ENCODE results near the gene CCDC18.

CCDC18 gene

DNA sequence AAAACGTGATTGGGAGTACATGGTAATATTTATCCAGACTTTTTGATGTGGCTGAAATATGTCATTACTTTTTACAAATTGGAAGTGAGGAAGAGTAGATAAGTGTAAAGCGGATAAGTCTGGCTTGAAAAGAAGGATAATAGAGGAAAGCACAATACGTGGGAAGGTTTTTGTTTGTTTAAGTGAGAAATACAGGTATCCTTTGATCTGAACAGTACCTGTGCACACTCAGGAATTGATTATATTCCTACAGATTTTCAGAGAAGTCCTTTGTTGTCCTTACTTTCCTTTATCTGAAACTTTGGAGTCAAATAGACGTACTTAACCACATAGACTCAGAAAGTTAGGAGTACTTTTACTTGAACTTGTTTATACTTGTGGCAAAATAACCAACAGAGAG is 20.2 kb downstream of the CCDC18 start:
- no peak for TF ChIP-seq CSDC2 (CRISPR knock-in tag; IDR thresholded peaks at IDR 0.05)
- TF ChIP-seq ZNF8 (CRISPR knock-in tag; IDR thresholded peaks at IDR 0.05): no peak
- TF ChIP-seq, protein P1, sequence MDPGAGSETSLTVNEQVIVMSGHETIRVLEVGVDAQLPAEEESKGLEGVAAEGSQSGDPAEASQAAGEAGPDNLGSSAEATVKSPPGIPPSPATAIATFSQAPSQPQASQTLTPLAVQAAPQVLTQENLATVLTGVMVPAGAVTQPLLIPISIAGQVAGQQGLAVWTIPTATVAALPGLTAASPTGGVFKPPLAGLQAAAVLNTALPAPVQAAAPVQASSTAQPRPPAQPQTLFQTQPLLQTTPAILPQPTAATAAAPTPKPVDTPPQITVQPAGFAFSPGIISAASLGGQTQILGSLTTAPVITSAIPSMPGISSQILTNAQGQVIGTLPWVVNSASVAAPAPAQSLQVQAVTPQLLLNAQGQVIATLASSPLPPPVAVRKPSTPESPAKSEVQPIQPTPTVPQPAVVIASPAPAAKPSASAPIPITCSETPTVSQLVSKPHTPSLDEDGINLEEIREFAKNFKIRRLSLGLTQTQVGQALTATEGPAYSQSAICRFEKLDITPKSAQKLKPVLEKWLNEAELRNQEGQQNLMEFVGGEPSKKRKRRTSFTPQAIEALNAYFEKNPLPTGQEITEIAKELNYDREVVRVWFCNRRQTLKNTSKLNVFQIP (CRISPR knock-in tag; IDR thresholded peaks at IDR 0.05; ENCODE audit: borderline replicate concordance, low read depth): no peak
- TF ChIP-seq, protein P2, sequence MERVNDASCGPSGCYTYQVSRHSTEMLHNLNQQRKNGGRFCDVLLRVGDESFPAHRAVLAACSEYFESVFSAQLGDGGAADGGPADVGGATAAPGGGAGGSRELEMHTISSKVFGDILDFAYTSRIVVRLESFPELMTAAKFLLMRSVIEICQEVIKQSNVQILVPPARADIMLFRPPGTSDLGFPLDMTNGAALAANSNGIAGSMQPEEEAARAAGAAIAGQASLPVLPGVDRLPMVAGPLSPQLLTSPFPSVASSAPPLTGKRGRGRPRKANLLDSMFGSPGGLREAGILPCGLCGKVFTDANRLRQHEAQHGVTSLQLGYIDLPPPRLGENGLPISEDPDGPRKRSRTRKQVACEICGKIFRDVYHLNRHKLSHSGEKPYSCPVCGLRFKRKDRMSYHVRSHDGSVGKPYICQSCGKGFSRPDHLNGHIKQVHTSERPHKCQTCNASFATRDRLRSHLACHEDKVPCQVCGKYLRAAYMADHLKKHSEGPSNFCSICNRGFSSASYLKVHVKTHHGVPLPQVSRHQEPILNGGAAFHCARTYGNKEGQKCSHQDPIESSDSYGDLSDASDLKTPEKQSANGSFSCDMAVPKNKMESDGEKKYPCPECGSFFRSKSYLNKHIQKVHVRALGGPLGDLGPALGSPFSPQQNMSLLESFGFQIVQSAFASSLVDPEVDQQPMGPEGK (CRISPR knock-in tag; IDR thresholded peaks at IDR 0.05; ENCODE audit: borderline replicate concordance): no peak
- no peak for TF ChIP-seq OSR1 (CRISPR knock-in tag; IDR thresholded peaks at IDR 0.05)
- TF ChIP-seq GLIS3 (CRISPR knock-in tag; IDR thresholded peaks at IDR 0.05): no peak
- no peak for TF ChIP-seq TCF4 (CRISPR knock-in tag; IDR thresholded peaks at IDR 0.05; ENCODE audit: borderline replicate concordance)
- TF ChIP-seq BACH2 (CRISPR knock-in tag; IDR thresholded peaks at IDR 0.05; ENCODE audit: borderline replicate concordance): no peak
- TF ChIP-seq ZFP3 (CRISPR knock-in tag; IDR thresholded peaks at IDR 0.05): no peak
- TF ChIP-seq, protein P3, sequence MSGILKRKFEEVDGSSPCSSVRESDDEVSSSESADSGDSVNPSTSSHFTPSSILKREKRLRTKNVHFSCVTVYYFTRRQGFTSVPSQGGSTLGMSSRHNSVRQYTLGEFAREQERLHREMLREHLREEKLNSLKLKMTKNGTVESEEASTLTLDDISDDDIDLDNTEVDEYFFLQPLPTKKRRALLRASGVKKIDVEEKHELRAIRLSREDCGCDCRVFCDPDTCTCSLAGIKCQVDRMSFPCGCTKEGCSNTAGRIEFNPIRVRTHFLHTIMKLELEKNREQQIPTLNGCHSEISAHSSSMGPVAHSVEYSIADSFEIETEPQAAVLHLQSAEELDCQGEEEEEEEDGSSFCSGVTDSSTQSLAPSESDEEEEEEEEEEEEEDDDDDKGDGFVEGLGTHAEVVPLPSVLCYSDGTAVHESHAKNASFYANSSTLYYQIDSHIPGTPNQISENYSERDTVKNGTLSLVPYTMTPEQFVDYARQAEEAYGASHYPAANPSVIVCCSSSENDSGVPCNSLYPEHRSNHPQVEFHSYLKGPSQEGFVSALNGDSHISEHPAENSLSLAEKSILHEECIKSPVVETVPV (CRISPR knock-in tag; IDR thresholded peaks at IDR 0.05): no peak
- ATAC-seq: no peak

DNA sequence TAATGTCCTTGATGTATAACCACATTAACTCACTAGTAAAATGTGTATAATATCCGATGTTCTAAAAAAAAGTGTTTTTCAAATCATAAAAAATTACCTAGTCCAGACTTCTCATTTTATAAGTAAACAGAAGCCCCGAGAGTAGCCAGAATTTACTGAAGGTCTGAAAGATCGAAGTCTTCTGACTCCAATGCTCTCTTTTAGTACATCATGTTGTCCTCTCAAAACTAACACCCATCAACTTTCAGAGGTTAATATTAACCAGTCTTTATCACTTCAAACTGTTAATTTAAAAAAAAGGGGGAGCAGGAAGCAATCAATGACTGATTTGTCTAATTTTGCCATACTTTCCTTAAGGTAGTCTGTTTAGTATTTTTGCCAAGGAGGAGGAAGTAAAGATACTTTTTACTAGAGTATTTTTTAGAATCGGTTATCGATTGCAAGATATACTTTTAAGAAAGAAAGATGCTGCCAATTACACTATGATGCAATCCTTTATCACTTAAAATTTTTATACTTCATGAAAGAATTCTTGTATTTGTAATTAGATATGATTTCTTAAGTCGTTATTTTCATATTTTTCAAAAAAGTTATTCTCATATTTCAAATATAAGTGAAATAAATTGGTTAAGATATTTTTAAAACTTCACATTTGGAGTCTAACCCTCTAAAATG is 25.5 kb downstream of the CCDC18 start:
- no peak for ATAC-seq
- TF ChIP-seq TOX (CRISPR knock-in tag; IDR thresholded peaks at IDR 0.05; ENCODE audit: borderline replicate concordance): no peak
- TF ChIP-seq, protein P4, sequence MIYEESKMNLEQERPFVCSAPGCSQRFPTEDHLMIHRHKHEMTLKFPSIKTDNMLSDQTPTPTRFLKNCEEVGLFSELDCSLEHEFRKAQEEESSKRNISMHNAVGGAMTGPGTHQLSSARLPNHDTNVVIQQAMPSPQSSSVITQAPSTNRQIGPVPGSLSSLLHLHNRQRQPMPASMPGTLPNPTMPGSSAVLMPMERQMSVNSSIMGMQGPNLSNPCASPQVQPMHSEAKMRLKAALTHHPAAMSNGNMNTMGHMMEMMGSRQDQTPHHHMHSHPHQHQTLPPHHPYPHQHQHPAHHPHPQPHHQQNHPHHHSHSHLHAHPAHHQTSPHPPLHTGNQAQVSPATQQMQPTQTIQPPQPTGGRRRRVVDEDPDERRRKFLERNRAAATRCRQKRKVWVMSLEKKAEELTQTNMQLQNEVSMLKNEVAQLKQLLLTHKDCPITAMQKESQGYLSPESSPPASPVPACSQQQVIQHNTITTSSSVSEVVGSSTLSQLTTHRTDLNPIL (CRISPR knock-in tag; IDR thresholded peaks at IDR 0.05; ENCODE audit: low read depth): no peak
- no peak for TF ChIP-seq ZNF8 (CRISPR knock-in tag; IDR thresholded peaks at IDR 0.05)
- no peak for TF ChIP-seq TCF4 (CRISPR knock-in tag; IDR thresholded peaks at IDR 0.05; ENCODE audit: borderline replicate concordance)
- TF ChIP-seq, protein P1 (CRISPR knock-in tag; IDR thresholded peaks at IDR 0.05; ENCODE audit: borderline replicate concordance, low read depth): no peak

DNA sequence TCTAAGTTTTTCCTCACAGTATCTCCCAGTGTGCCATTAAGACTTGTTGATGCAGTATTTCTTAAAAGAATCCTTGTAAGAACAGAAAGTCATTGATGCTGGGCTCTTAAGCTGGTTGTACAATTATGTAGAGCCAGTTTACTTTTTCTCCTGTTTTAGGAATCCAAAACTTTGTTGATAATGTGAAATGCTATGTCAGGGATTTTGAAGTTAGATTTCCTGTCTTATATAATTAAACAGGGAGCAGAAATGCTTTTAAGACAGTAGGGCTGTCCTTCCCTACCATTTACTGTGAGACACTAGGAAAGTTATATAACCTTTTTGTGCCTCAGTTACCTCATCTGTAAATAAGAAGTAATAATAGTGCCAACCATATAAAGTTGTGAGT is 26.0 kb downstream of the CCDC18 start:
- TF ChIP-seq ARNTL (CRISPR knock-in tag; IDR thresholded peaks at IDR 0.05; ENCODE audit: borderline replicate concordance, low read depth): no peak

DNA sequence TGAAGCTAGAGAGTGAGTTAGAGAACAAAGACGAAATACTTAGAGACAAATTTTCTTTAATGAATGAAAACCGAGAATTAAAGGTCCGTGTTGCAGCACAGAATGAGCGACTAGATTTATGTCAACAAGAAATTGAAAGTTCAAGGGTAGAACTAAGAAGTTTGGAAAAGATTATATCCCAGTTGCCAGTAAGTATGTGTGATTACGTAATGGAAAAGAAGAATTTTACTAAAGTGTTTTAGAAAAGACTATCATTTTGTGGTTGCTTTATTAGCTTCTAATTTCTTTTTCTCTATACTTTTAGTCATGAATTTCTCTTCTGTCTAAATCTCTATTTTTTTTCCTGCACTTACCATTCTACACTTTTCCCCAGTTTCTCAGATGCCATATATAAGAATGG is 26.7 kb downstream of the CCDC18 start:
- TF ChIP-seq TOX (CRISPR knock-in tag; IDR thresholded peaks at IDR 0.05; ENCODE audit: borderline replicate concordance): no peak
- TF ChIP-seq BACH2 (CRISPR knock-in tag; IDR thresholded peaks at IDR 0.05; ENCODE audit: borderline replicate concordance): no peak
- TF ChIP-seq ZNF8 (CRISPR knock-in tag; IDR thresholded peaks at IDR 0.05): no peak
- TF ChIP-seq ESRRG (CRISPR knock-in tag; IDR thresholded peaks at IDR 0.05): no peak
- no peak for TF ChIP-seq ARNTL (CRISPR knock-in tag; IDR thresholded peaks at IDR 0.05; ENCODE audit: borderline replicate concordance, low read depth)
- TF ChIP-seq, protein P4 (CRISPR knock-in tag; IDR thresholded peaks at IDR 0.05; ENCODE audit: low read depth): no peak
- TF ChIP-seq, protein P5, sequence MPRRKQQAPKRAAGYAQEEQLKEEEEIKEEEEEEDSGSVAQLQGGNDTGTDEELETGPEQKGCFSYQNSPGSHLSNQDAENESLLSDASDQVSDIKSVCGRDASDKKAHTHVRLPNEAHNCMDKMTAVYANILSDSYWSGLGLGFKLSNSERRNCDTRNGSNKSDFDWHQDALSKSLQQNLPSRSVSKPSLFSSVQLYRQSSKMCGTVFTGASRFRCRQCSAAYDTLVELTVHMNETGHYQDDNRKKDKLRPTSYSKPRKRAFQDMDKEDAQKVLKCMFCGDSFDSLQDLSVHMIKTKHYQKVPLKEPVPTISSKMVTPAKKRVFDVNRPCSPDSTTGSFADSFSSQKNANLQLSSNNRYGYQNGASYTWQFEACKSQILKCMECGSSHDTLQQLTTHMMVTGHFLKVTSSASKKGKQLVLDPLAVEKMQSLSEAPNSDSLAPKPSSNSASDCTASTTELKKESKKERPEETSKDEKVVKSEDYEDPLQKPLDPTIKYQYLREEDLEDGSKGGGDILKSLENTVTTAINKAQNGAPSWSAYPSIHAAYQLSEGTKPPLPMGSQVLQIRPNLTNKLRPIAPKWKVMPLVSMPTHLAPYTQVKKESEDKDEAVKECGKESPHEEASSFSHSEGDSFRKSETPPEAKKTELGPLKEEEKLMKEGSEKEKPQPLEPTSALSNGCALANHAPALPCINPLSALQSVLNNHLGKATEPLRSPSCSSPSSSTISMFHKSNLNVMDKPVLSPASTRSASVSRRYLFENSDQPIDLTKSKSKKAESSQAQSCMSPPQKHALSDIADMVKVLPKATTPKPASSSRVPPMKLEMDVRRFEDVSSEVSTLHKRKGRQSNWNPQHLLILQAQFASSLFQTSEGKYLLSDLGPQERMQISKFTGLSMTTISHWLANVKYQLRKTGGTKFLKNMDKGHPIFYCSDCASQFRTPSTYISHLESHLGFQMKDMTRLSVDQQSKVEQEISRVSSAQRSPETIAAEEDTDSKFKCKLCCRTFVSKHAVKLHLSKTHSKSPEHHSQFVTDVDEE (CRISPR knock-in tag; IDR thresholded peaks at IDR 0.05): no peak
- no peak for TF ChIP-seq CSDC2 (CRISPR knock-in tag; IDR thresholded peaks at IDR 0.05)
- TF ChIP-seq ZNF70 (CRISPR knock-in tag; IDR thresholded peaks at IDR 0.05): no peak
- no peak for TF ChIP-seq ZC3H10 (CRISPR knock-in tag; IDR thresholded peaks at IDR 0.05)
- no peak for TF ChIP-seq TCF4 (CRISPR knock-in tag; IDR thresholded peaks at IDR 0.05; ENCODE audit: borderline replicate concordance)
- no peak for TF ChIP-seq GLIS3 (CRISPR knock-in tag; IDR thresholded peaks at IDR 0.05)
- TF ChIP-seq, protein P2 (CRISPR knock-in tag; IDR thresholded peaks at IDR 0.05; ENCODE audit: borderline replicate concordance): no peak
- TF ChIP-seq ZFP30 (CRISPR knock-in tag; IDR thresholded peaks at IDR 0.05): no peak
- TF ChIP-seq ZNF565 (CRISPR knock-in tag; conservative IDR thresholded peaks at IDR 0.05; ENCODE audit: low read depth): no peak
- no peak for ATAC-seq

More for the DNA sequence above, 26.0 kb downstream of the CCDC18 start:
- ATAC-seq: no peak
